Nephron (organoid): ENCODE data around the gene SELENOM.
"Not testable (repeated sequence)": the region's sequence is repeated elsewhere in the genome, so short reads cannot be mapped to it uniquely, and the experiment has no call there.

ENCODE experiments used
- H3K27ac Mint-ChIP-seq, 3 experiments: 2 replicates each; pipeline ENCODE4 v1.8.0; 2020; ENCODE audit warnings: mixed read lengths in 3 of 3, mild to moderate bottlenecking in 2 of 3, moderate library complexity in 1 of 3
- H3K27me3 Mint-ChIP-seq: 2 replicates; pipeline ENCODE4 v1.8.0; 2021; ENCODE audit warnings: low read depth, mild to moderate bottlenecking, moderate library complexity, mixed read lengths
- H3K36me3 Mint-ChIP-seq: 2 replicates; pipeline ENCODE4 v1.8.0; 2020; ENCODE audit warnings: low read depth, mixed read lengths
- H3K4me1 Mint-ChIP-seq: 2 replicates; pipeline ENCODE4 v1.8.0; 2020; ENCODE audit warnings: mixed read lengths
- H3K4me3 Mint-ChIP-seq, 3 experiments: 2 replicates each; pipeline ENCODE4 v1.8.0; 2020; ENCODE audit warnings: mild to moderate bottlenecking in 3 of 3, mixed read lengths in 3 of 3, moderate library complexity in 2 of 3
- H3K9me3 Mint-ChIP-seq: 2 replicates; pipeline ENCODE4 v1.8.0; 2020; ENCODE audit warnings: mixed read lengths
- CTCF ChIP-seq, 3 experiments: fragments of 200-600 bp; sonication (generic); IDR thresholded peaks; one replicate each; pipeline ENCODE4 v1.5.0; 2021; ENCODE audit warnings: antibody characterized with exemption in 3 of 3; ENCODE audit not compliant: unreplicated experiment in 3 of 3

SELENOM gene

GRCh38 chr22:31082606-31083376 lies 24.6 kb downstream of the SELENOM start:
- no peaks in the 10 kb centered on the region for H3K27me3 Mint-ChIP-seq
- H3K9me3 Mint-ChIP-seq, result no peaks in the 10 kb centered on the region
- no peaks in the 10 kb centered on the region for H3K36me3 Mint-ChIP-seq
- peak overlapping the region; percentile 90 to 99 (median 98) for H3K27ac Mint-ChIP-seq
- H3K4me3 Mint-ChIP-seq, result peak overlapping the region; percentile 92 to 94 (median 93)
- H3K4me1 Mint-ChIP-seq, result peaks cover 41% of the 10 kb centered on the region
- peak in 2 of 3 experiments; percentile 32 for TF ChIP-seq CTCF (IDR thresholded peaks at IDR 0.05; ENCODE audit: unreplicated experiment in 3 of 3)

GRCh38 chr22:31081963-31082605 lies 25.3 kb downstream of the SELENOM start:
- peak overlapping the region; percentile 92 to 94 (median 93) for H3K4me3 Mint-ChIP-seq
- no peaks in the 10 kb centered on the region for H3K27me3 Mint-ChIP-seq
- peak overlapping the region; percentile 98 to 99 (median 98) for H3K27ac Mint-ChIP-seq
- no peak for TF ChIP-seq CTCF (IDR thresholded peaks at IDR 0.05; ENCODE audit: unreplicated experiment in 3 of 3)
- H3K36me3 Mint-ChIP-seq, result no peaks in the 10 kb centered on the region
- no peaks in the 10 kb centered on the region for H3K9me3 Mint-ChIP-seq
- H3K4me1 Mint-ChIP-seq, result peaks cover 41% of the 10 kb centered on the region

GRCh38 chr22:31080848-31081649 lies 26.3 kb downstream of the SELENOM start, which contains the start of gene SMTN:
Gene SMTN, plus strand, starts transcription at chr22:31081318. Its CDS starts 1,941 bp downstream, at chr22:31083259.
- no peak for TF ChIP-seq CTCF (IDR thresholded peaks at IDR 0.05; ENCODE audit: unreplicated experiment in 3 of 3)
- Mint-ChIP-seq H3K4me1 (peaks cover 38% of the 10 kb centered on the region), H3K9me3 (no peaks in the 10 kb centered on the region), H3K36me3 (no peaks in the 10 kb centered on the region), H3K4me3 (peak within 1 kb of the TSS; percentile 92 to 94 (median 93)), H3K27me3 (no peaks in the 10 kb centered on the region), H3K27ac (peak within 1 kb of the TSS; percentile 98 to 99 (median 98))

GRCh38 chr22:31080164-31080847 lies 27.1 kb downstream of the SELENOM start:
- Mint-ChIP-seq H3K9me3 (no peaks in the 10 kb centered on the region), H3K27me3 (no peaks in the 10 kb centered on the region), H3K36me3 (no peaks in the 10 kb centered on the region), H3K4me3 (peak overlapping the region; percentile 92 to 94 (median 93)), H3K27ac (peak overlapping the region; percentile 98 to 99 (median 98)), H3K4me1 (peaks cover 43% of the 10 kb centered on the region)
- no peak for TF ChIP-seq CTCF (IDR thresholded peaks at IDR 0.05; ENCODE audit: unreplicated experiment in 3 of 3)

- H3K9me3 Mint-ChIP-seq, result no peaks in the 10 kb centered on the region
- peak overlapping the region; percentile 58 to 93 (median 68) for H3K4me3 Mint-ChIP-seq
- H3K36me3 Mint-ChIP-seq, result no peaks in the 10 kb centered on the region
- no peak for TF ChIP-seq CTCF (IDR thresholded peaks at IDR 0.05; ENCODE audit: unreplicated experiment in 3 of 3)
- H3K27me3 Mint-ChIP-seq, result no peaks in the 10 kb centered on the region
- peaks cover 40% of the 10 kb centered on the region for H3K4me1 Mint-ChIP-seq
- peak overlapping the region; percentile 27 to 70 (median 61) for H3K27ac Mint-ChIP-seq
These were observed 28.2 kb downstream of the SELENOM start for GRCh38 chr22:31079095-31079642.

GRCh38 chr22:31078389-31078788 lies 29.0 kb downstream of the SELENOM start:
- not testable (repeated sequence) for H3K9me3 Mint-ChIP-seq, H3K27me3 Mint-ChIP-seq, H3K36me3 Mint-ChIP-seq
- H3K4me1 Mint-ChIP-seq, result peaks cover 32% of the 10 kb centered on the region
- H3K27ac Mint-ChIP-seq, result peak overlapping the region in 2 of 3 experiments; percentile 29 to 70
- peak overlapping the region in 2 of 3 experiments; percentile 42 to 46 for H3K4me3 Mint-ChIP-seq
